ENCODE data around the gene GOLM1.

The GOLM1 gene

DNA sequence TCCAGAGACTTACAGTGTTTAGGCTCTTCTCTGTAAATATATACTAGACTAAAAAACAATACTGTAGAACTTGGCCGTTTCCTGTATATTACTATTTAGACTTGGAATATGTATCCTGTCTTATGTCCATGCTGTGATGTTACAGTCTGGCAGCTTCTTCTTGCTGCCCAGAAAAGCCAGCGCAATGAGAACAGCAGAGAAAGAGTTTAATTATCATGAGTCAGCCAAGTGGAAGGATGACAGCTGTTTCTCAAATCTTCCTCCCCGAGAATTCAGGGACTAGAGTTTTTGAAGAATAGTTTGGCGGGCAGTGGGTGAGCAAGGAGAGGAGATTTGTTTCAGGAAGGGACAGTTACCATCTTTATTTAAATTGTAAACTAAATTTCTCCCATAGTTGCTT, 120.9 kb downstream of the GOLM1 start:
- Histone ChIP-seq H3K4me1 (ENCODE audit: insufficient read depth, low read length) (no peaks in the 10 kb centered on the region), H3K9ac (ENCODE audit: low read depth, low read length) (no peak overlapping the region), H3K79me2 (ENCODE audit: insufficient read depth, low read length) (no peaks in the 10 kb centered on the region), H2AFZ (ENCODE audit: low read depth, low read length) (no peak overlapping the region), H3K4me3 (ENCODE audit: low read depth in 1 of 2, low read length in 2 of 2) (no peak overlapping the region), H3K27ac (ENCODE audit: low read length) (no peak overlapping the region), H3K4me2 (ENCODE audit: insufficient read depth, low read length) (no peak overlapping the region), H4K20me1 (ENCODE audit: insufficient read depth, low read length) (no peaks in the 10 kb centered on the region), H3K9me3 (ENCODE audit: insufficient read depth, low read length, severe bottlenecking) (no peaks in the 10 kb centered on the region), H3K36me3 (ENCODE audit: insufficient read depth, low read length) (peaks cover 65% of the 10 kb centered on the region), H3K27me3 (ENCODE audit: insufficient read depth, low read length, poor library complexity) (no peaks in the 10 kb centered on the region)
- ATAC-seq (ENCODE audit: insufficient read depth, low read depth): no peak
- TF ChIP-seq EZH2 (IDR thresholded peaks at IDR 0.05; ENCODE audit: borderline replicate concordance, low read depth, low read length, severe bottlenecking): no peak
- TF ChIP-seq, protein P1, sequence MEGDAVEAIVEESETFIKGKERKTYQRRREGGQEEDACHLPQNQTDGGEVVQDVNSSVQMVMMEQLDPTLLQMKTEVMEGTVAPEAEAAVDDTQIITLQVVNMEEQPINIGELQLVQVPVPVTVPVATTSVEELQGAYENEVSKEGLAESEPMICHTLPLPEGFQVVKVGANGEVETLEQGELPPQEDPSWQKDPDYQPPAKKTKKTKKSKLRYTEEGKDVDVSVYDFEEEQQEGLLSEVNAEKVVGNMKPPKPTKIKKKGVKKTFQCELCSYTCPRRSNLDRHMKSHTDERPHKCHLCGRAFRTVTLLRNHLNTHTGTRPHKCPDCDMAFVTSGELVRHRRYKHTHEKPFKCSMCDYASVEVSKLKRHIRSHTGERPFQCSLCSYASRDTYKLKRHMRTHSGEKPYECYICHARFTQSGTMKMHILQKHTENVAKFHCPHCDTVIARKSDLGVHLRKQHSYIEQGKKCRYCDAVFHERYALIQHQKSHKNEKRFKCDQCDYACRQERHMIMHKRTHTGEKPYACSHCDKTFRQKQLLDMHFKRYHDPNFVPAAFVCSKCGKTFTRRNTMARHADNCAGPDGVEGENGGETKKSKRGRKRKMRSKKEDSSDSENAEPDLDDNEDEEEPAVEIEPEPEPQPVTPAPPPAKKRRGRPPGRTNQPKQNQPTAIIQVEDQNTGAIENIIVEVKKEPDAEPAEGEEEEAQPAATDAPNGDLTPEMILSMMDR (IDR thresholded peaks at IDR 0.05; ENCODE audit: borderline replicate concordance, extremely low read depth, low read length, poor library complexity, severe bottlenecking): no peak
- DNase-seq: no peak
